HEK293 (cell line): ENCODE data around the gene C1orf74.

Source experiments
- CTCF ChIP-seq: fragments of 450-650 bp; formaldehyde crosslinking; IDR thresholded peaks from 2 replicates; pipeline ENCODE4 v1.5.1; 2016; ENCODE audit warnings: missing biosample characterization, missing genetic modification characterization
- REST ChIP-seq: fragments of 450-650 bp; formaldehyde crosslinking; IDR thresholded peaks from 2 replicates; pipeline ENCODE4 v1.5.1; 2016; ENCODE audit warnings: missing biosample characterization, missing genetic modification characterization
- SP2 ChIP-seq: fragments of 450-650 bp; formaldehyde crosslinking; IDR thresholded peaks from 2 replicates; pipeline ENCODE4 v1.5.1; 2016; ENCODE audit warnings: missing biosample characterization, missing genetic modification characterization
- ZFP69B ChIP-seq: fragments of 450-650 bp; formaldehyde crosslinking; IDR thresholded peaks from 2 replicates; pipeline ENCODE4 v1.5.1; 2016; ENCODE audit warnings: missing biosample characterization, missing genetic modification characterization
- ZNF23 ChIP-seq: fragments of 450-650 bp; formaldehyde crosslinking; IDR thresholded peaks from 2 replicates; pipeline ENCODE4 v1.5.1; 2016; ENCODE audit warnings: missing biosample characterization, missing genetic modification characterization, borderline replicate concordance
- ZNF24 ChIP-seq: fragments of 450-650 bp; formaldehyde crosslinking; IDR thresholded peaks from 2 replicates; pipeline ENCODE4 v1.5.1; 2016; ENCODE audit warnings: missing biosample characterization, missing genetic modification characterization
- ZNF324 ChIP-seq: fragments of 450-650 bp; formaldehyde crosslinking; IDR thresholded peaks from 2 replicates; pipeline ENCODE4 v1.5.1; 2016; ENCODE audit warnings: missing biosample characterization, missing genetic modification characterization
- ZNF777 ChIP-seq: fragments of 450-650 bp; formaldehyde crosslinking; IDR thresholded peaks from 2 replicates; pipeline ENCODE4 v1.5.1; 2017; ENCODE audit warnings: missing biosample characterization, missing genetic modification characterization, borderline replicate concordance
- ZSCAN18 ChIP-seq: fragments of 450-650 bp; formaldehyde crosslinking; IDR thresholded peaks from 2 replicates; pipeline ENCODE4 v1.5.1; 2016; ENCODE audit warnings: missing biosample characterization, missing genetic modification characterization
- TF ChIP-seq, protein P1 (sequence below): fragments of 450-650 bp; formaldehyde crosslinking; IDR thresholded peaks from 2 replicates; pipeline ENCODE4 v1.5.1; 2016; ENCODE audit warnings: missing biosample characterization, missing genetic modification characterization, low read depth
- TF ChIP-seq, protein P2 (sequence below): fragments of 450-650 bp; IDR thresholded peaks from 2 replicates; pipeline ENCODE4 v1.5.1; 2018; ENCODE audit warnings: missing biosample characterization, missing genetic modification characterization

GRCh38 chr1:209791920-209792319, 7.6 kb upstream of the C1orf74 start:
- TF ChIP-seq REST (tag by site-specific recombination): no peak
- no peak for TF ChIP-seq ZNF777 (tag by site-specific recombination)
- TF ChIP-seq CTCF (tag by site-specific recombination): no peak
- TF ChIP-seq ZFP69B (tag by site-specific recombination): no peak
- TF ChIP-seq, protein P1, sequence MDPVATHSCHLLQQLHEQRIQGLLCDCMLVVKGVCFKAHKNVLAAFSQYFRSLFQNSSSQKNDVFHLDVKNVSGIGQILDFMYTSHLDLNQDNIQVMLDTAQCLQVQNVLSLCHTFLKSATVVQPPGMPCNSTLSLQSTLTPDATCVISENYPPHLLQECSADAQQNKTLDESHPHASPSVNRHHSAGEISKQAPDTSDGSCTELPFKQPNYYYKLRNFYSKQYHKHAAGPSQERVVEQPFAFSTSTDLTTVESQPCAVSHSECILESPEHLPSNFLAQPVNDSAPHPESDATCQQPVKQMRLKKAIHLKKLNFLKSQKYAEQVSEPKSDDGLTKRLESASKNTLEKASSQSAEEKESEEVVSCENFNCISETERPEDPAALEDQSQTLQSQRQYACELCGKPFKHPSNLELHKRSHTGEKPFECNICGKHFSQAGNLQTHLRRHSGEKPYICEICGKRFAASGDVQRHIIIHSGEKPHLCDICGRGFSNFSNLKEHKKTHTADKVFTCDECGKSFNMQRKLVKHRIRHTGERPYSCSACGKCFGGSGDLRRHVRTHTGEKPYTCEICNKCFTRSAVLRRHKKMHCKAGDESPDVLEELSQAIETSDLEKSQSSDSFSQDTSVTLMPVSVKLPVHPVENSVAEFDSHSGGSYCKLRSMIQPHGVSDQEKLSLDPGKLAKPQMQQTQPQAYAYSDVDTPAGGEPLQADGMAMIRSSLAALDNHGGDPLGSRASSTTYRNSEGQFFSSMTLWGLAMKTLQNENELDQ (tag by site-specific recombination): no peak
- TF ChIP-seq, protein P2, sequence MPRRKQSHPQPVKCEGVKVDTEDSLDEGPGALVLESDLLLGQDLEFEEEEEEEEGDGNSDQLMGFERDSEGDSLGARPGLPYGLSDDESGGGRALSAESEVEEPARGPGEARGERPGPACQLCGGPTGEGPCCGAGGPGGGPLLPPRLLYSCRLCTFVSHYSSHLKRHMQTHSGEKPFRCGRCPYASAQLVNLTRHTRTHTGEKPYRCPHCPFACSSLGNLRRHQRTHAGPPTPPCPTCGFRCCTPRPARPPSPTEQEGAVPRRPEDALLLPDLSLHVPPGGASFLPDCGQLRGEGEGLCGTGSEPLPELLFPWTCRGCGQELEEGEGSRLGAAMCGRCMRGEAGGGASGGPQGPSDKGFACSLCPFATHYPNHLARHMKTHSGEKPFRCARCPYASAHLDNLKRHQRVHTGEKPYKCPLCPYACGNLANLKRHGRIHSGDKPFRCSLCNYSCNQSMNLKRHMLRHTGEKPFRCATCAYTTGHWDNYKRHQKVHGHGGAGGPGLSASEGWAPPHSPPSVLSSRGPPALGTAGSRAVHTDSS (tag by site-specific recombination): no peak
- TF ChIP-seq ZNF23 (tag by site-specific recombination): no peak
- TF ChIP-seq ZNF324: no peak
- TF ChIP-seq SP2: no peak
- TF ChIP-seq ZNF24 (tag by site-specific recombination): no peak
- TF ChIP-seq ZSCAN18: no peak
